GM12865 (cell line): Measurements from ENCODE around the gene RIMS4.
A peak's percentile ranks its signal among the peaks of the same experiment; 100 is the strongest.

Source experiments
- DNase-seq: peaks from one replicate; pipeline ENCODE4 v3.0.0; 2010; ENCODE audit warnings: low read depth
- H3K4me3 ChIP-seq: 2 replicates; pipeline ENCODE4 v1.5.1; 2011; ENCODE audit warnings: mild to moderate bottlenecking, low read depth, low read length, control low read depth
- CTCF ChIP-seq: IDR thresholded peaks from 2 replicates; pipeline ENCODE4 v1.5.1; 2011; ENCODE audit warnings: low read length, control low read depth, low read depth, inconsistent platforms; ENCODE audit not compliant: insufficient read depth; ENCODE audit errors: missing control alignments

The RIMS4 gene

GRCh38 chr20:44724423-44725091 lies 85.8 kb downstream of the RIMS4 start:
- DNase-seq = no peak
- no peak overlapping the region for H3K4me3 ChIP-seq
- no peak for TF ChIP-seq CTCF

- no peak for TF ChIP-seq CTCF
Measured at GRCh38 chr20:44723798-44724362, 86.5 kb downstream of the RIMS4 start.

GRCh38 chr20:44723391-44723790 lies 87.0 kb downstream of the RIMS4 start:
- DNase-seq = peak; percentile 67

More at GRCh38 chr20:44723798-44724362, 86.5 kb downstream of the RIMS4 start:
- no peak overlapping the region for H3K4me3 ChIP-seq
- DNase-seq = no peak

GRCh38 chr20:44722990-44723389 lies 87.4 kb downstream of the RIMS4 start:
- DNase-seq = no peak

More at GRCh38 chr20:44723391-44723790, 87.0 kb downstream of the RIMS4 start:
- TF ChIP-seq CTCF = no peak
- no peak overlapping the region for H3K4me3 ChIP-seq

GRCh38 chr20:44721785-44722054 lies 88.6 kb downstream of the RIMS4 start:
- H3K4me3 ChIP-seq = no peak overlapping the region
- DNase-seq = no peak
- TF ChIP-seq CTCF = no peak

More at GRCh38 chr20:44722990-44723389, 87.4 kb downstream of the RIMS4 start:
- TF ChIP-seq CTCF = no peak
- H3K4me3 ChIP-seq = no peak overlapping the region

GRCh38 chr20:44720997-44721784 lies 89.2 kb downstream of the RIMS4 start:
- no peak overlapping the region for H3K4me3 ChIP-seq
- no peak for TF ChIP-seq CTCF
- DNase-seq = no peak
